HG02885 (cell line): ENCODE measurements around the gene MCCC1.
A peak's percentile ranks its signal among the peaks of the same experiment; 100 is the strongest.
"Not testable (repeated sequence)": the region's sequence is repeated elsewhere in the genome, so short reads cannot be mapped to it uniquely, and the experiment has no call there.

Experiments
- ATAC-seq: cut with Tn5 transposase; IDR thresholded peaks from one replicate; pipeline ENCODE4 v1.9.1; 2021; ENCODE audit warnings: mild to moderate bottlenecking; ENCODE audit not compliant: unreplicated experiment, poor library complexity

The MCCC1 gene

GRCh38 chr3:182993486-182994201 lies 105.7 kb downstream of the MCCC1 start:
- not testable (repeated sequence) for ATAC-seq

- ATAC-seq: no peak
Observed at GRCh38 chr3:182989566-182989965, 109.7 kb downstream of the MCCC1 start.

GRCh38 chr3:182986021-182986420 lies 113.3 kb downstream of the MCCC1 start:
- no peak for ATAC-seq

GRCh38 chr3:182983876-182984275 lies 115.4 kb downstream of the MCCC1 start:
- no peak for ATAC-seq

GRCh38 chr3:182981038-182981380 lies 118.3 kb downstream of the MCCC1 start:
- no peak for ATAC-seq

- peak; percentile 89 for ATAC-seq
Observed at GRCh38 chr3:182980204-182981037, 118.9 kb downstream of the MCCC1 start, which contains the start of gene DCUN1D1. Gene DCUN1D1 (minus strand): TSS chr3:182980538. CDS start chr3:182980489, 49 bp downstream.

- peak; percentile 18 for ATAC-seq
Observed at GRCh38 chr3:182979674-182980191, 119.6 kb downstream of the MCCC1 start.

GRCh38 chr3:182979103-182979673 lies 120.1 kb downstream of the MCCC1 start:
- ATAC-seq: no peak

- no peak for ATAC-seq
Observed at GRCh38 chr3:182978387-182978786, 120.9 kb downstream of the MCCC1 start.

- no peak for ATAC-seq
Observed at GRCh38 chr3:182973047-182973446, 126.2 kb downstream of the MCCC1 start.

- ATAC-seq: no peak
Observed at GRCh38 chr3:182972387-182972786, 126.9 kb downstream of the MCCC1 start.

- no peak for ATAC-seq
Observed at GRCh38 chr3:182971637-182972036, 127.7 kb downstream of the MCCC1 start.

- no peak for ATAC-seq
Observed at GRCh38 chr3:182970811-182971418, 128.4 kb downstream of the MCCC1 start.

- ATAC-seq: no peak
Observed at GRCh38 chr3:182969853-182970252, 129.4 kb downstream of the MCCC1 start.

GRCh38 chr3:182969277-182969676 lies 130.0 kb downstream of the MCCC1 start:
- no peak for ATAC-seq

GRCh38 chr3:182967218-182968204 lies 131.8 kb downstream of the MCCC1 start:
- peak; percentile 63 for ATAC-seq

GRCh38 chr3:182965861-182966366 lies 133.4 kb downstream of the MCCC1 start:
- no peak for ATAC-seq
